ENCODE results near the gene FOXR2.

The FOXR2 gene, protein sequence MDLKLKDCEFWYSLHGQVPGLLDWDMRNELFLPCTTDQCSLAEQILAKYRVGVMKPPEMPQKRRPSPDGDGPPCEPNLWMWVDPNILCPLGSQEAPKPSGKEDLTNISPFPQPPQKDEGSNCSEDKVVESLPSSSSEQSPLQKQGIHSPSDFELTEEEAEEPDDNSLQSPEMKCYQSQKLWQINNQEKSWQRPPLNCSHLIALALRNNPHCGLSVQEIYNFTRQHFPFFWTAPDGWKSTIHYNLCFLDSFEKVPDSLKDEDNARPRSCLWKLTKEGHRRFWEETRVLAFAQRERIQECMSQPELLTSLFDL

DNA sequence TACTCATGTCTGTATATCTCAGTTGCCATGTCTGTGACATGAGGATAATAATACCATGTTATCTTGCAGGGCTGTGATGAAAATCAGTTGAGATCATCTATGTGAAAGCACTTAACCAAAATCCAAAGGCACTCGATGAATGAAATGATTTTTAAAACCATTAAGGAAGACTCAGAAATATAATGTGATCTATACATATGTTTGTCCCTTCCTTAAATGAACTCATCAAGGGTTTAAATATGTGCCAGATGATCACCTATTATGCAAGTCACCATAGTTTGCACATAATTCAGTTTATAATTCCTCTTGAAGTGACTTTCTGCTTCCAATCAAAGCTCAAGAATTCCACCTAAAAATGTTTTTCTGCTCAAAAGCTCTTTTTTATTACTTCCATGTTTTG is at the start of gene FOXR2:
TSS of gene FOXR2 (plus strand) at position 301 of the 400 bp plus-strand sequence. CDS start 312 bp downstream, outside the sequence.
- DNase-seq (ENCODE audit: insufficient read length, low spot score) (no peak), FAIRE-seq (no peak)

DNA sequence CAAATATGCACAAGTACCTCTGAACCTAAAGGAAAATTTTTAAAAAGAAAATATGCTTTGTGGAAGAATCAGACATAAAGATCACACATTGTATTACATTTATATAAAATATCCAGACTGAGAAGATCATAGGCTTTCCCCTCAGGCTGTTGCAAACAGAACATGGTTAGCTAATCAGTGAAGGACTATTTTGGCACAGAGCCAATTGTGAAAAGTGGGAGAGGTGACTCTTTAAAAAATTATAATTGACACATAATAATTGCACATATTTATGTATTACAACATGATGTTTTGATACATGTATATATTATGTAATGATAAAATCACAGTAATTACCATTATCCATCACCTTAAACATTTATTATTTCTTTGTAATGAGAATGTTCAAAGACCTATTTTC is 44.1 kb upstream of the FOXR2 start:
- DNase-seq (ENCODE audit: insufficient read length, low spot score) (no peak), FAIRE-seq (no peak)

DNA sequence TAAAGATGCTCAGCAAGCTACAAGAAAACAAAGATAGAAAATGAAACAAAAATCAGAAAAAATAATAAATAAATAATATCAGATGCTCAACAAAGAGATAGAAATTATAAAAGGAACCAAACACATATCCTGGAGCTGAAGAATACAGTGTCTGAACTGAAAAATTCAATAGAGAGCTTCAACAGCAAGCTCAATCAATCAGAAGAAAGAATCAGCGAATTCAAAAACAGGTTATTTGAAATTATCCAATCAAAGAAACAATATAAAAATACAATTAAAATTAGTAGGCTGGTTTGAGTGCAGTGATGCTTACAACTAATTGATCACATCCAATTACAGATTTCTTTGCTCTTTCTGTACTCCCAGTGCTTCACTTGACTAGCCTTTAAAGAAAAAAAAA is 40.8 kb upstream of the FOXR2 start:
- FAIRE-seq (no peak), DNase-seq (ENCODE audit: insufficient read length, low spot score) (no peak)

DNA sequence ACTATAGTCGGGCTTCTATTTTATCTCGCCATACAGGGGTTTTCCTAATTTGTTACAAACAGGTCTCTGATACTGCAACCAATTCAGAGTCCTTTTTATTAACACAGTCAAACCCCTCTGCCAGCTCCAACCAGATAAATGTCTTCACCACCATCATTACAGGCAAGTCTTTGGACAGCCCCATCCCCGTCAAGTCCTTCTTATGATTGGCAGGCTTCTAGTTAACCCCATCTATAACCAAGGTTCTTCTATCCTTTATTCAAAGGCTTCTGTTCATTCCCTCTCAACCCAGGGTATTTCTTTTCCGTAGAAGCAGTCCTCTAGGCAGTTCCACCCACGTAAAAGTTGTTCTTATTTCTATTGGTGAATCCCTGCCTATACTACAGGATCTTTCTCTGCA is 29.9 kb upstream of the FOXR2 start:
- FAIRE-seq = no peak

DNA sequence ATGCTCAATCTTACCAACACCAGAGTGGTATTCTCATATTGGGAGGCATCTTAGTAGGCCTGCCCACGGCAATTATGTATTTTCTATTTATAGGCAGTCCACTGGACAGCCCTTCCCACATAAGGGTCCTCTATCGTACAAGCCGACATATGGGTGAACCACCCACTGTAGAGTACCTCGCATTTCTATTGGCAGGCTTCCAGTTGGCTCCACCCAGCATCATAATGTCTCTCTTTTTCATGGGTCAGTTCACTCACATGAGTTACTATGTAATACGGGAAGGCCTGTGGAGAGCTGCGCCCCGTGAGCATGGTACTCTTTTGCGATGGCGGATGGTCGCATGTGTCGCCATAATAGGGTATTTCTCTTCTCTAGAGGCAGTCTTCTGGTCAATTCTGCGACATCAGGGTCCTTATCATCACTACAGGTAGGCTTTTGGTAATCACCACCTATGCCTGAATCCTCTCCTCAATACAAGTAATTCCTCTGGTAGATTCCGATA is 29.4 kb upstream of the FOXR2 start:
- FAIRE-seq (no peak), DNase-seq (ENCODE audit: insufficient read length, low spot score) (no peak)

More for the DNA sequence above, 29.9 kb upstream of the FOXR2 start:
- no peak for DNase-seq (ENCODE audit: insufficient read length, low spot score)

DNA sequence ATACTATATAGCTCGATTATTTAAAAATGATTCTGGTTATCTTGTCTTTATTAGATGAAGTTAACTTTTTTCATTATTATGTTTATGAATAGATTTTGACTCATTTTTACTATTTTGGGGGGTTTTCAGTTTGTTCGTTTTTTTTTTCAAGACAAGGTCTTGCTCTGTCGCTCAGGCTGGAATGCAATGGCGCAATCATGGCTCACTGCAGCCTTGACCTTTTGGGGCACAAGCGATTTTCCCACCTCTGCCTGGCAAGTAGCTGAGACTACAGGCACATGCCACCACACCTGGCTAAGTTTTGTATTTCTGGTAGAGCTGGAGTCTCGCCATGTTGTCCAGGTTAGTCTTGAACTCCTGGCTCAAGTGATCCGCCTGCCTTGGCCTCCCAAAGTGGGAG is 24.9 kb upstream of the FOXR2 start:
- DNase-seq (ENCODE audit: insufficient read length, low spot score) (no peak), FAIRE-seq (no peak)

DNA sequence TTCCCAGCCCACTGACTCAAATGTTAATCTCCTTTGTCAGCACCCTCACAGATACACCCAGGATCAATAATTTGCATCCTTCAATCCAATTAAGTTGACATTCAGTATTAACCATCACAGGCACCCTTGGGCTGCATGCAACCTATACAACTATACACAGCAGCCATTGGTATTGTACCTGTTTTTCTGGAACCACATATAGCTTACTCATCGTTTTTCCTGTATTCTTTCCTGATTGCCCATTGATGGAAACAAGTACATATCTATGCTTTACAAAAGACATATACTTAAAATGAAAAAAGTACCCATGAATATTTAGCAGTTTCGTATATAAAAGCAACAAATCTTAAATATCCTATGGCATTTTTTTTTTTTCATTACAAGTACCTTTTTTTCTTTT is 3.7 kb upstream of the FOXR2 start:
- FAIRE-seq = no peak
- no peak for DNase-seq (ENCODE audit: insufficient read length, low spot score)

DNA sequence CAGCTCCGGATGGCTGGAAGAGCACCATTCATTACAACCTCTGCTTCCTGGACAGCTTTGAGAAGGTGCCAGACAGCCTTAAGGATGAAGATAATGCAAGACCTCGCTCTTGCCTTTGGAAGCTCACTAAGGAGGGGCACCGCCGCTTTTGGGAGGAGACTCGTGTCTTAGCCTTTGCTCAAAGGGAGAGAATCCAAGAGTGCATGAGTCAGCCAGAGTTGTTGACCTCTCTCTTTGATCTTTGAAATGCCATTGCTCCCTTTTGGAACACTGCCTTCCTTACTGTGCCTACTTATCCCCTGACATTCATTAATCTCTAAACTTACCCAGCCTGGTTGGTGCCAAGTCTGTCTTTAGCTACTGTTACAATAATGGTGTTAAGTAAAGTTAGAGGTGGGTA is 1.2 kb downstream of the FOXR2 start:
- DNase-seq (ENCODE audit: insufficient read length, low spot score) = no peak
- no peak for FAIRE-seq

DNA sequence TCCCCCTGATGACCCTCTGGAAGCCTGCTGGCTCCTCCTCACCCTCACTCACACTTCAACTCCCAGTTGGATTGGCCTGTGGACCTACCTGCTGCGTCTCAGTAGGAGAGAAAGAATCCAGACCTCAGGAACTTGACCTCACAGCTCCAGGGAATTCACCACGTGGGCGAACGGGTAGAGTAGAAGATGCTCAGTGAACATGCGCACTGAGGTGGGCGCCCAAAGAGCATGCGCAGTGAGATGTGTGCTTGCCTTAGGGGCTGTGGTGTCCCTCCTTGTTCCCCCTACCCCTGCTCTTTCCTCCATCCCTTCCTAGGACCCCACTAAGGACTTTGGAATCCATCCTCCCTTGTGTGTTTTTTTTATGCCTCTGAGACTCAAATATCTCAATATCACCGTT is 12.9 kb downstream of the FOXR2 start:
- FAIRE-seq = no peak
- DNase-seq (ENCODE audit: insufficient read length, low spot score) = no peak

DNA sequence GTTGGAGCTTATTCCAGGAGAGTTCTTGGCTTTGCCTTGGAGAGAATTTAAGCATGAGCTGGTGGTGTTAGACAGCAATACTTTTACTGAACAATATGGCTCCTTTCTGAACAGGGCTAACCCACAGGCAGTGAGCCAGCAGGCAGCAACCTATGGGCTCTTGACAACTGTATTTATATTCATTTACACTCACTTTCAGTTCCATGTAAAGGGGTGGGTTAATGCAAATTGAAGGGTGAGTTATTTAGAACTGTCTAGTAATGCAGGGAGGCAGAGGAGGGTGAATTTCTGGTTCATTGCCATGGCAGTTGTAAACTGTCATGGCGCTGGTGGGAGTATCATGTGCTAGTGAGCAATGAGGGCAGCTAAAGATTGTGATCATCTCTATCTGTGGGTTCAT is 15.7 kb downstream of the FOXR2 start:
- DNase-seq (ENCODE audit: insufficient read length, low spot score) (no peak), FAIRE-seq (no peak)

DNA sequence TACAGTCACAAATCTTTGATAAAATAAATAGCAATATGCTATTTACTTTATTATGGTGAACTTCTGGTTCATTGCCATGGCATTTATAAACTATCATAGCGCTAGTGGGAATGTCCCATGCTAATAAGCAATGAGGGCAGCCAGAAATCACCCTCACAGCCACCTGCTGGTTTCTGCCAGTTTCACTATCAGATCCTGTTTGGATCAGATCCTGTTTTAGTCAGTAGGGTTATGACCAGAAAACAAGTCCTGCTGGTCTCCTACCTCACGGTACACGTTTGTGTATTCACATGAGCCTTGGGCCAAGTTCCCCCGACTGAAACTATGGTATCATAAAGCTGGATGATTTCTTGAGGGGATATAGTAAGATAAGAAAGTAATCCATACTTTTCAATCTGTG is 17.7 kb downstream of the FOXR2 start:
- no peak for DNase-seq (ENCODE audit: insufficient read length, low spot score)
- no peak for FAIRE-seq

DNA sequence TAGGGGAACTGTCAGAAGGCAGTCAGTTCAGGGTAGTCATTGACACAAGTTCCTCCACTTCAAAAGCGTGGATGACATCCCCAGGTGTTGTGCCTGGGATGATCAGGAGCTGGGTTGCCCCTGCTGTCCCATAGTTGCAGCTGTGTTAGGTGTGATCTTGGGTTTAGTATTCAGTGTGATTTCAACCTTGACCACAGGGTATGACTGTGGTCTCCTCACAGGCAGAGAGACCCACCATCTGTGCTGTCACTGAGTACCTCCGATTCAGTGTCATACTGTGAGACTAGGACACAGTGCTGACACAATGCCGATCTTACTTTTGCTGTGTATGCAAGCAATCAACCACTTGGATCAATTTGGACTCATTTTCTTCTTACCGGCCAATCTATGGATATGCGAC is 25.2 kb downstream of the FOXR2 start:
- no peak for DNase-seq (ENCODE audit: insufficient read length, low spot score)
- no peak for FAIRE-seq

DNA sequence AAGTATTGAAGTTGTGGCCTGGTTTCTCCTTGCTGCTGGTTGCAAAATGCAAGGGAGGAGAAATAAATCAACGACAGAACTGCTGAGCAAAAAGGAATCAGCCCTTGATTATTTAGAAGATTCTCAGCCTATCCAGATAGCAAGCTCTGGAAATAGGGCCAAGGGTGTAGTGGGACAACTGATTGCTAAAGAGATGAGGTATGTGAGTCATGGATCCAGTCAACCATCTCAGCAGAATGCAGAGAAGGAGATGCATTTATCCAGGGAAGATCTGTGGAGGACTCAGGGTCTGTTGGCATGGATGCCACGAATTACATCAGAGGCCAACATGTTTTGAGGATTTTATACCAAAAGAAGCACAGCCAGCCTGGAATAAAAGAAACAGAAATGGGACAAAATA is 36.7 kb downstream of the FOXR2 start:
- FAIRE-seq = no peak

DNA sequence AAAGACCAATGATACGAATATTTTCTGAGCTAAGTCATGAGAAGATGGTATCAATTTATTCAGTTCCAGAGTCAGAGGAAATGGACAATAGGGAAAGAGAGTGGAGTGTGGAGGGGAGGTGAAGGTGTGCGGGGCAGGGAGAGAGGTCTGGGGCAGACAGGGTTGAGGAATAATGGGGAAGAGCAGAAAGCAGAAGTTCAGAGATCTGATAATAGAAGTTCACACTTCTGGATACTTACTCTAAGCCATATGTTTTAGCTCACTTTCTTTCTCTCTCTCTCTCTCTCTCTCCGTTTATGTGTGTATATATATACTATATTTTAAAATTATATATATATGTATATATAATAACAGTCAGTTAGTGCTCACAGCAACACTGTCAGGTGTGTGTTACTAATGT is 40.4 kb downstream of the FOXR2 start:
- FAIRE-seq = no peak
- no peak for DNase-seq (ENCODE audit: insufficient read length, low spot score)

More for the DNA sequence above, 36.7 kb downstream of the FOXR2 start:
- no peak for DNase-seq (ENCODE audit: insufficient read length, low spot score)

DNA sequence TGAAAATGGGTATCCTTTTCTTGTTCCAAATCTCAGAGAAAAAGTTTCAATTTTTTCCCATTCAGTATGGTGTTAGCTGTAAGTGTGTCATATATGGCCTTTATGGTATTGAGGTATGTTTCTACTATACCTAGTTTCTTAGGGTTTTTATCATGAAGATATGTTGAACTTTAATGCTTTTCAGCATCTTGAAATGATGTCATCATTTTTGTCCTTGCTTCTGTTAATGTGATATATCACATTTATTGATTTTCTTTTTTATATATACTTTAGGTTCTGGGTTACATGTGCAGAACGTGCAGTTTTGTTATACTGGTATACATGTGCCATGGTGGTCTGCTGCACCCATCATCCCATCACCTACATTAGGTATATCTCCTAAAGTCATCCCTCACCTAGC is 44.9 kb downstream of the FOXR2 start:
- DNase-seq (ENCODE audit: insufficient read length, low spot score) = no peak
- no peak for FAIRE-seq
